Fibroblast of lung (primary cell): Measurements from ENCODE around the gene DNMT1. TPM values are rescaled to one million over a fixed set of nuclear protein-coding genes. Genes with fewer than 3 reads are reported as not detected.

Experiments used
- DNase-seq, 2 donors: peaks; one replicate each; pipeline versions ENCODE4 v3.0.0 to v3.0.0-alpha.2; 2010; ENCODE audit warnings: low read depth in 2 of 2
- H2AFZ ChIP-seq: 2 replicates; pipeline ENCODE4 v1.5.1; 2012; ENCODE audit warnings: low read length, control low read depth, inconsistent platforms
- H3K27ac ChIP-seq: 2 replicates; pipeline ENCODE4 v1.5.1; 2011; ENCODE audit warnings: low read length, control low read depth; ENCODE audit not compliant: insufficient read depth
- H3K27me3 ChIP-seq: 2 replicates; pipeline ENCODE4 v1.5.1; 2011; ENCODE audit warnings: mild to moderate bottlenecking, low read length; ENCODE audit not compliant: control insufficient read depth, insufficient read depth
- H3K36me3 ChIP-seq: 2 replicates; pipeline ENCODE4 v1.5.1; 2011; ENCODE audit warnings: low read length; ENCODE audit not compliant: control insufficient read depth, insufficient read depth
- H3K4me1 ChIP-seq: 2 replicates; pipeline ENCODE4 v1.5.1; 2011; ENCODE audit warnings: low read length; ENCODE audit not compliant: control insufficient read depth, insufficient read depth; ENCODE audit errors: extremely low read depth
- H3K4me2 ChIP-seq: 2 replicates; pipeline ENCODE4 v1.5.1; 2011; ENCODE audit warnings: low read length, control low read depth; ENCODE audit not compliant: insufficient read depth; ENCODE audit errors: extremely low read depth
- H3K4me3 ChIP-seq, 4 experiments: fragments of 200-600 bp in 1 of 4; sonication (generic) in 1 of 4; replicated peaks in 1 of 4; 2 replicates each; pipeline ENCODE4 v1.5.1; 2011 to 2016; ENCODE audit warnings: low read length in 4 of 4, low read depth in 3 of 4, mild to moderate bottlenecking in 3 of 4, control low read depth in 2 of 4, inconsistent platforms in 1 of 4, mixed read lengths in 1 of 4; ENCODE audit not compliant: insufficient read depth in 1 of 4; ENCODE audit errors: control extremely low read depth in 1 of 4
- H3K79me2 ChIP-seq: 2 replicates; pipeline ENCODE4 v1.5.1; 2012; ENCODE audit warnings: mild to moderate bottlenecking, low read length, inconsistent platforms; ENCODE audit not compliant: control insufficient read depth, insufficient read depth
- H3K9ac ChIP-seq: 2 replicates; pipeline ENCODE4 v1.5.1; 2011; ENCODE audit warnings: mild to moderate bottlenecking, low read length, control low read depth; ENCODE audit not compliant: insufficient read depth
- H3K9me3 ChIP-seq: 2 replicates; pipeline ENCODE4 v1.5.1; 2012; ENCODE audit warnings: low read depth, low read length; ENCODE audit not compliant: control insufficient read depth, insufficient read depth
- H4K20me1 ChIP-seq: 2 replicates; pipeline ENCODE4 v1.5.1; 2011; ENCODE audit warnings: low read length; ENCODE audit not compliant: control insufficient read depth, insufficient read depth; ENCODE audit errors: extremely low read depth
- CTCF ChIP-seq, 2 donors: IDR thresholded peaks in 1 of 2; conservative IDR thresholded peaks in 1 of 2; 1 replicate in 1 of 2; 2 replicates in 1 of 2; pipeline ENCODE4 v1.5.1; 2011 to 2012; ENCODE audit warnings: low read length in 2 of 2, control low read depth in 1 of 2, inconsistent platforms in 1 of 2, low read depth in 1 of 2, mild to moderate bottlenecking in 1 of 2
- EZH2 ChIP-seq: IDR thresholded peaks from 2 replicates; pipeline ENCODE4 v1.5.1; 2012; ENCODE audit warnings: low read length, control low read depth, mild to moderate bottlenecking; ENCODE audit errors: missing control alignments
- polyA plus RNA-seq, 2 donors: library from polyadenylated mRNA; depleted of rRNA in 1 of 2; stranded (reverse) in 1 of 2; unstranded in 1 of 2; fragments of >200 nt; gene quantifications; 2 replicates each; pipeline ENCODE4 v1.2.1, GENCODE V29; 2011 to 2012; ENCODE audit warnings: missing spikeins in 1 of 2
- total RNA-seq: library from RNA; depleted of rRNA; stranded (reverse); fragments of >200 nt; gene quantifications from 2 replicates; pipeline ENCODE4 v1.2.1, GENCODE V29; 2014

The DNMT1 gene
- total and polyA plus RNA-seq, 2 donors (not counting 1 experiment from before 2014, with no cell fraction given), result 33.7 to 36.7 TPM

DNA sequence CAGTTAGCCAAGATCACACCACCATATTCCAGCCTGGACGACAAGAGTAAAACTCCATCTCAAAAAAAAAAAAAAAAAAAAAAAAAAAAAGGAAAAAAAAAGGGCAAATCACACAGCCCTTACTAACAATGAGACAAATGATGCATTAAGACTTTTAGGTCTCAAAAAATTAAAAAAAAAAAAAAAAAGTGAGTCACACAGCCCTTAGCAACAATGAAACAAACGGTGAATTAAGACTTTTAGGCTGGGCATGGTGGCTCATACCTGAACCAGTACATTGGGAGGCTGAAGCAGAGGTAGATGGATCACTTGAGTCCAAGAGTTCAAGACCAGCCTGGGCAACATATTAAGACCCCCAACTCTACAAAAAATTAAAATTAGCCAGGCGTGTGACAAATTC, 42.7 kb downstream of the DNMT1 start:
- no peaks in the 10 kb centered on the region for H4K20me1 ChIP-seq
- no peak overlapping the region for H3K4me2 ChIP-seq
- DNase-seq, result no peak
- no peaks in the 10 kb centered on the region for H3K27me3 ChIP-seq
- no peaks in the 10 kb centered on the region for H3K4me1 ChIP-seq
- H2AFZ ChIP-seq, result no peak overlapping the region
- H3K4me3 ChIP-seq, result no peak overlapping the region
- H3K79me2 ChIP-seq, result no peaks in the 10 kb centered on the region
- no peaks in the 10 kb centered on the region for H3K9me3 ChIP-seq
- no peak overlapping the region for H3K9ac ChIP-seq
- TF ChIP-seq EZH2, result no peak
- no peak for TF ChIP-seq CTCF (conservative IDR thresholded peaks at IDR 0.05 in 1 of 2, IDR thresholded peaks at IDR 0.05 in 1 of 2; ENCODE audit: low read depth in 1 of 2, low read length in 2 of 2)
- H3K27ac ChIP-seq, result peak overlapping the region; percentile 0
- peaks cover 41% of the 10 kb centered on the region for H3K36me3 ChIP-seq

- Histone ChIP-seq H3K27me3 (no peaks in the 10 kb centered on the region), H3K9me3 (no peaks in the 10 kb centered on the region), H3K4me1 (no peaks in the 10 kb centered on the region), H4K20me1 (no peaks in the 10 kb centered on the region), H3K79me2 (no peaks in the 10 kb centered on the region), H3K4me2 (no peak overlapping the region), H2AFZ (no peak overlapping the region), H3K9ac (no peak overlapping the region), H3K27ac (no peak overlapping the region), H3K36me3 (peaks cover 41% of the 10 kb centered on the region), H3K4me3 (no peak overlapping the region)
- TF ChIP-seq EZH2 (no peak), CTCF (conservative IDR thresholded peaks at IDR 0.05 in 1 of 2, IDR thresholded peaks at IDR 0.05 in 1 of 2; ENCODE audit: low read depth in 1 of 2, low read length in 2 of 2) (no peak)
- no peak for DNase-seq
Measured at GRCh38 chr19:10151521-10151920, 43.2 kb downstream of the DNMT1 start.

- no peaks in the 10 kb centered on the region for H3K4me1 ChIP-seq
- no peaks in the 10 kb centered on the region for H3K9me3 ChIP-seq
- no peak overlapping the region for H3K9ac ChIP-seq
- no peak overlapping the region for H3K4me3 ChIP-seq
- no peaks in the 10 kb centered on the region for H4K20me1 ChIP-seq
- TF ChIP-seq EZH2 (no peak), CTCF (conservative IDR thresholded peaks at IDR 0.05 in 1 of 2, IDR thresholded peaks at IDR 0.05 in 1 of 2; ENCODE audit: low read depth in 1 of 2, low read length in 2 of 2) (no peak)
- peaks cover 40% of the 10 kb centered on the region for H3K36me3 ChIP-seq
- H3K79me2 ChIP-seq, result no peaks in the 10 kb centered on the region
- no peaks in the 10 kb centered on the region for H3K27me3 ChIP-seq
- no peak overlapping the region for H2AFZ ChIP-seq
- H3K4me2 ChIP-seq, result no peak overlapping the region
- DNase-seq, result no peak
- H3K27ac ChIP-seq, result no peak overlapping the region
Measured at GRCh38 chr19:10149427-10149826, 45.3 kb downstream of the DNMT1 start.
